Pulmonary artery endothelial cell (primary cell): Measurements from ENCODE around the gene CCDC117. TPM values are rescaled to one million over a fixed set of nuclear protein-coding genes. Genes with fewer than 3 reads are reported as not detected.
A peak's percentile ranks its signal among the peaks of the same experiment; 100 is the strongest.
"Not testable (repeated sequence)": the region's sequence is repeated elsewhere in the genome, so short reads cannot be mapped to it uniquely, and the experiment has no call there.

Experiments used
- DNase-seq: peaks from one replicate; pipeline ENCODE4 v3.0.0-alpha.2; 2011; ENCODE audit warnings: low read depth, low spot score
- total RNA-seq: library from RNA; depleted of rRNA; stranded (reverse); fragments of >200 nt; gene quantifications from 2 replicates; pipeline ENCODE4 v1.2.3, GENCODE V29; 2014

Gene CCDC117
- total RNA-seq, 1 donor from 2014 or later, result 12.7 TPM

- DNase-seq, result peak; percentile 71
These were observed 28.0 kb downstream of the CCDC117 start, which contains the start of gene XBP1 for GRCh38 chr22:28800308-28801041. Gene XBP1 (minus strand): TSS chr22:28800569.

GRCh38 chr22:28801845-28802594 lies 29.5 kb downstream of the CCDC117 start:
- DNase-seq, result no peak

GRCh38 chr22:28802595-28803123 lies 30.2 kb downstream of the CCDC117 start:
- no peak for DNase-seq

GRCh38 chr22:28805426-28805825 lies 32.9 kb downstream of the CCDC117 start:
- DNase-seq, result not testable (repeated sequence)

- no peak for DNase-seq
These were observed 36.3 kb downstream of the CCDC117 start for GRCh38 chr22:28808716-28809355.

- peak; percentile 59 for DNase-seq
These were observed 38.5 kb downstream of the CCDC117 start for GRCh38 chr22:28810821-28811491.

- DNase-seq, result no peak
These were observed 40.0 kb downstream of the CCDC117 start for GRCh38 chr22:28812516-28812915.

- DNase-seq, result no peak
These were observed 41.5 kb downstream of the CCDC117 start for GRCh38 chr22:28813772-28814518.

GRCh38 chr22:28815111-28815510 lies 42.6 kb downstream of the CCDC117 start:
- no peak for DNase-seq

GRCh38 chr22:28815729-28816128 lies 43.2 kb downstream of the CCDC117 start:
- DNase-seq, result no peak

GRCh38 chr22:28817064-28817463 lies 44.6 kb downstream of the CCDC117 start:
- no peak for DNase-seq

GRCh38 chr22:28817919-28818859 lies 45.7 kb downstream of the CCDC117 start:
- no peak for DNase-seq

GRCh38 chr22:28819253-28820096 lies 47.0 kb downstream of the CCDC117 start:
- no peak for DNase-seq

- DNase-seq, result no peak
These were observed 48.4 kb downstream of the CCDC117 start for GRCh38 chr22:28820885-28821284.

- no peak for DNase-seq
These were observed 49.0 kb downstream of the CCDC117 start for GRCh38 chr22:28821452-28821851.

- DNase-seq, result no peak
These were observed 50.5 kb downstream of the CCDC117 start for GRCh38 chr22:28822930-28823551.

GRCh38 chr22:28824455-28824854 lies 52.0 kb downstream of the CCDC117 start:
- not testable (repeated sequence) for DNase-seq

GRCh38 chr22:28826430-28826829 lies 53.9 kb downstream of the CCDC117 start:
- DNase-seq, result not testable (repeated sequence)
